GM12878 (cell line): ENCODE data around the gene MYO7A. TPM values are rescaled to one million over a fixed set of nuclear protein-coding genes. Genes with fewer than 3 reads are reported as not detected.

Source experiments
- ATAC-seq: fragments of 200-7000 bp; cut with Tn5 transposase; 3 replicates; pipeline ENCODE4 v1.9.1; 2020; ENCODE audit warnings: mild to moderate bottlenecking, moderate library complexity
- BruUV-seq: library from RNA; stranded (reverse); fragments of 400-500 nt; replicated peaks from 2 replicates; lab custom pipeline; 2021; lab: Mats Ljungman, UMichigan
- CTCF ChIA-PET: fragments of 300-600 bp; sonication (Branson Sonifier 250); formaldehyde crosslinking; extraction: SDS; loops from one replicate; lab custom pipeline; 2021; ENCODE audit warnings: inconsistent platforms; lab: Yijun Ruan, JAX
- POLR2A ChIA-PET: fragments of 350-600 bp; formaldehyde crosslinking; extraction: SDS; loops from one replicate; lab custom pipeline; 2021; ENCODE audit warnings: inconsistent platforms; lab: Charles Lee
- RAD21 ChIA-PET: fragments of 300-600 bp; sonication (Branson Sonifier 250); formaldehyde crosslinking; loops from one replicate; lab custom pipeline; 2023; ENCODE audit warnings: antibody characterized with exemption; ENCODE audit not compliant: unreplicated experiment; lab: Charles Lee
- SMC1A ChIA-PET: fragments of 300-600 bp; sonication (Branson Sonifier 250); formaldehyde crosslinking; loops from one replicate; lab custom pipeline; 2023; ENCODE audit not compliant: unreplicated experiment, uncharacterized antibody; lab: Charles Lee
- DNase-seq: peaks from one replicate; pipeline ENCODE4 v3.0.0-alpha.2; 2011; ENCODE audit warnings: low read depth, low spot score
- FAIRE-seq: peaks from 3 replicates; lab custom pipeline; 2011; peaks lifted over from hg19 to GRCh38; lab: Jason Lieb, UNC
- H2AFZ ChIP-seq: 2 replicates; pipeline ENCODE4 v1.6.0; 2011; ENCODE audit warnings: low read depth, low read length, control low read depth; ENCODE audit not compliant: control insufficient read depth
- H3K27ac ChIP-seq: 2 replicates; pipeline ENCODE4 v1.5.1; 2011; ENCODE audit warnings: control low read depth; ENCODE audit not compliant: control insufficient read depth, insufficient read depth
- H3K27me3 ChIP-seq, 2 experiments: replicated peaks in 1 of 2; 2 replicates each; pipeline versions ENCODE4 v1.6.0 to v1.6.1; 2011; ENCODE audit warnings: low read length in 1 of 2; ENCODE audit not compliant: control insufficient read depth in 2 of 2, insufficient read depth in 2 of 2
- H3K36me3 ChIP-seq, 2 experiments: 2 replicates each; pipeline ENCODE4 v1.5.1; 2011; ENCODE audit warnings: low read length in 1 of 2; ENCODE audit not compliant: control insufficient read depth in 2 of 2, insufficient read depth in 2 of 2
- H3K4me1 ChIP-seq: 2 replicates; pipeline ENCODE4 v1.6.1; 2011; ENCODE audit warnings: mild to moderate bottlenecking, low read length, moderate library complexity, mixed read lengths; ENCODE audit not compliant: control insufficient read depth, insufficient read depth
- H3K4me2 ChIP-seq: 2 replicates; pipeline ENCODE4 v1.6.0; 2011; ENCODE audit warnings: control low read depth; ENCODE audit not compliant: control insufficient read depth, insufficient read depth
- H3K4me3 ChIP-seq: fragments of 200-600 bp; sonication (generic); 2 replicates; pipeline ENCODE4 v1.5.1; 2016
- H3K79me2 ChIP-seq: 2 replicates; pipeline ENCODE4 v1.6.0; 2011; ENCODE audit warnings: low read length; ENCODE audit not compliant: control insufficient read depth, insufficient read depth
- H3K9ac ChIP-seq: 2 replicates; pipeline ENCODE4 v1.8.0; 2011; ENCODE audit warnings: low read length, control low read depth, mixed read lengths; ENCODE audit not compliant: control insufficient read depth, insufficient read depth
- H3K9me3 ChIP-seq: replicated peaks from 3 replicates; pipeline ENCODE4 v1.5.1; 2011; ENCODE audit warnings: mild to moderate bottlenecking, low read length; ENCODE audit not compliant: control insufficient read depth, insufficient read depth
- H4K20me1 ChIP-seq: 2 replicates; pipeline ENCODE4 v1.6.0; 2011; ENCODE audit not compliant: control insufficient read depth, insufficient read depth
- JUNB ChIP-seq: IDR thresholded peaks from 2 replicates; pipeline ENCODE4 v1.6.1; 2016; ENCODE audit warnings: antibody characterized with exemption, mild to moderate bottlenecking
- MTA3 ChIP-seq: IDR thresholded peaks from 2 replicates; pipeline ENCODE4 v1.6.1; 2012; ENCODE audit warnings: low read length, inconsistent platforms, borderline replicate concordance
- SMAD5 ChIP-seq: IDR thresholded peaks from 2 replicates; pipeline ENCODE4 v1.6.1; 2016; ENCODE audit warnings: antibody characterized with exemption, low read depth
- SUPT20H ChIP-seq: IDR thresholded peaks from 2 replicates; pipeline ENCODE4 v1.6.1; 2011; ENCODE audit warnings: low read depth, mild to moderate bottlenecking, low read length, moderate library complexity, borderline replicate concordance; ENCODE audit not compliant: control insufficient read depth
- ZBED1 ChIP-seq: IDR thresholded peaks from 2 replicates; pipeline ENCODE4 v1.6.1; 2016; ENCODE audit warnings: borderline replicate concordance
- ZNF217 ChIP-seq: fragments of 450-650 bp; IDR thresholded peaks from 2 replicates; pipeline ENCODE4 v1.6.1; 2017; ENCODE audit warnings: antibody characterized with exemption, mild to moderate bottlenecking
- ZSCAN29 ChIP-seq: fragments of 450-650 bp; IDR thresholded peaks from 2 replicates; pipeline ENCODE4 v1.6.1; 2017; ENCODE audit warnings: mild to moderate bottlenecking, moderate library complexity
- WGBS: methylation state at CpG from one replicate; pipeline ENCODE4 v1.1.6; 2016; ENCODE audit warnings: low lambda C conversion rate; ENCODE audit not compliant: insufficient replicate concordance, insufficient coverage; ENCODE audit errors: missing lambda C conversion rate; 5-methylcytosine and 5-hydroxymethylcytosine counted together
- in situ Hi-C: fragments of 300-500 bp; cut with MboI; formaldehyde crosslinking; loops from 9 replicates; pipeline ENCODE4 v1.14.3; 2018; ENCODE audit warnings: mixed read lengths
- intact Hi-C: fragments of 100-400 bp; cut with micrococcal nuclease; formaldehyde crosslinking; loops from one replicate; pipeline ENCODE4 v1.14.2; 2022; ENCODE audit not compliant: unreplicated experiment
- polyA plus RNA-seq, 11 experiments: library from polyadenylated mRNA; depleted of rRNA in 4 of 11; unstranded in 6 of 11; stranded (reverse) in 5 of 11; fragments of >200 nt; fragmentation: Nextera tagmentation in 4 of 11; fragmentation: Illumina TruSeq in 1 of 11; extraction: Ambion mirVana in 4 of 11; extraction: Trizol in 1 of 11; gene quantifications; 1 replicate in 1 of 11; 2 replicates in 10 of 11; pipeline versions ENCODE4 v1.2.1 to v1.2.3, GENCODE V29; 2011 to 2016; ENCODE audit warnings: inconsistent platforms in 2 of 11, missing spikeins in 2 of 11, low read depth in 1 of 11
- total RNA-seq, 4 experiments: library from RNA; depleted of rRNA in 3 of 4; stranded (reverse); fragments of >200 nt in 3 of 4; fragmentation: Illumina TruSeq in 1 of 4; extraction: Trizol in 1 of 4; gene quantifications; 2 replicates each; pipeline versions ENCODE4 v1.2.1 to v1.2.3, GENCODE V29; 2013 to 2021
- TF ChIP-seq, protein P1 (sequence below): fragments of 450-650 bp; formaldehyde crosslinking; IDR thresholded peaks from 2 replicates; pipeline ENCODE4 v1.5.0; 2022; ENCODE audit warnings: mild to moderate bottlenecking, missing genetic modification characterization
- TF ChIP-seq, protein P2 (sequence below): fragments of 450-650 bp; IDR thresholded peaks from 2 replicates; pipeline ENCODE4 v1.6.1; 2017; ENCODE audit warnings: mild to moderate bottlenecking, moderate library complexity
- TF ChIP-seq, protein P3 (sequence below): fragments of 450-650 bp; IDR thresholded peaks from 2 replicates; pipeline ENCODE4 v1.6.1; 2017; ENCODE audit warnings: borderline replicate concordance

MYO7A gene
- total and polyA plus RNA-seq, 10 of the 15 experiments (the other 5 are each of a cell fraction or from before 2014, with no cell fraction given), result 0.01 to 0.21 (median 0.04) TPM; not detected in 6

DNA sequence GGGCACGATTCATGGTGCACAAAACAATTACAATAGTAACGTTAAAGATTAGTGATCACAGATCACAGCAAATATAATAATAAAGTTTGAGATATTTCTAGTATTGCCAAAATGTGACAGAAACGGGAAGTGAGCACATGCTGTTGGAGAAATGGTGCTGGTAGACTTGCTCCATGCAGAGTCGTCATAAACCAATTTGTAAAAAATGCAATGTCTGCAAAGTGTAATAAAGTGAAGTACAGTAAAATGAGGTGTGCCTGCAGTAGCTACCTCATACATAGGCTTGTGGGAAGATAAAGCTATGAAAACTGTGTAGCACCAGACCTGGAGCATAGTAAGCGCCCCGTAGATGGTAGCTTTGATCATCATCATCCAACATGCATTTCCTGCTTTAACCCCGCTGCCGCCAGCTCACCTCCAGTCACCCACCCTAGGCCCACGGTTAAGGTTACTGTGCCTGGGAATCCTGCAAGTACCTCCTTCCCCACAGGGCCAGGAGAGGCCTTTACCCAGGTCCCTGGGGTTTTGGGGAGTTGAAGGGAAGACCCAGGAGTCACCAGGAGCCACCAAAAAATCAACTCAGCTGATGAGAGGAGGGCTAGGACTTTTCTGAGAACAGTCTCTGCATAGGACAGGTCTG lies 59.2 kb downstream of the MYO7A start:
- in situ Hi-C loops, result no loop called here

More for the DNA sequence above, 59.2 kb downstream of the MYO7A start:
- H3K4me2 ChIP-seq, result no peak overlapping the region
- no peak for DNase-seq
- H3K27me3 ChIP-seq, result peaks cover 0 to 2% of the 10 kb centered on the region in 2 experiments; a peak in 2 of 4 replicates
- no peaks in the 10 kb centered on the region for H3K79me2 ChIP-seq
- ChIA-PET CTCF (interaction anchor here (0.9 to 4.3 kb wide), 16 partner anchors 9 to 389 kb away, joined by 3 to 50 read pairs (median 4); partner anchors contain the start of gene MYO7A), SMC1A (interaction anchor here (0.7 to 3.6 kb wide), 6 partner anchors 10 to 363 kb away, joined by 3 to 20 read pairs (median 4); partner anchors contain the start of gene MYO7A), POLR2A (no interaction called here), RAD21 (interaction anchor here (1.3 to 1.5 kb wide), 6 partner anchors 8 to 361 kb away, joined by 3 to 8 read pairs (median 4); partner anchors contain the start of gene MYO7A)
- BruUV-seq, result no TSS peak
- no peak for ATAC-seq
- H4K20me1 ChIP-seq, result no peaks in the 10 kb centered on the region
- H3K9ac ChIP-seq, result no peak overlapping the region
- H3K27ac ChIP-seq, result no peak overlapping the region
- WGBS, result 49% methylated on average over 9 of the region's 9 CpGs
- H3K9me3 ChIP-seq, result no peaks in the 10 kb centered on the region
- H2AFZ ChIP-seq, result no peak overlapping the region
- FAIRE-seq, result no peak
- TF ChIP-seq ZSCAN29, result no peak
- TF ChIP-seq, protein P1, sequence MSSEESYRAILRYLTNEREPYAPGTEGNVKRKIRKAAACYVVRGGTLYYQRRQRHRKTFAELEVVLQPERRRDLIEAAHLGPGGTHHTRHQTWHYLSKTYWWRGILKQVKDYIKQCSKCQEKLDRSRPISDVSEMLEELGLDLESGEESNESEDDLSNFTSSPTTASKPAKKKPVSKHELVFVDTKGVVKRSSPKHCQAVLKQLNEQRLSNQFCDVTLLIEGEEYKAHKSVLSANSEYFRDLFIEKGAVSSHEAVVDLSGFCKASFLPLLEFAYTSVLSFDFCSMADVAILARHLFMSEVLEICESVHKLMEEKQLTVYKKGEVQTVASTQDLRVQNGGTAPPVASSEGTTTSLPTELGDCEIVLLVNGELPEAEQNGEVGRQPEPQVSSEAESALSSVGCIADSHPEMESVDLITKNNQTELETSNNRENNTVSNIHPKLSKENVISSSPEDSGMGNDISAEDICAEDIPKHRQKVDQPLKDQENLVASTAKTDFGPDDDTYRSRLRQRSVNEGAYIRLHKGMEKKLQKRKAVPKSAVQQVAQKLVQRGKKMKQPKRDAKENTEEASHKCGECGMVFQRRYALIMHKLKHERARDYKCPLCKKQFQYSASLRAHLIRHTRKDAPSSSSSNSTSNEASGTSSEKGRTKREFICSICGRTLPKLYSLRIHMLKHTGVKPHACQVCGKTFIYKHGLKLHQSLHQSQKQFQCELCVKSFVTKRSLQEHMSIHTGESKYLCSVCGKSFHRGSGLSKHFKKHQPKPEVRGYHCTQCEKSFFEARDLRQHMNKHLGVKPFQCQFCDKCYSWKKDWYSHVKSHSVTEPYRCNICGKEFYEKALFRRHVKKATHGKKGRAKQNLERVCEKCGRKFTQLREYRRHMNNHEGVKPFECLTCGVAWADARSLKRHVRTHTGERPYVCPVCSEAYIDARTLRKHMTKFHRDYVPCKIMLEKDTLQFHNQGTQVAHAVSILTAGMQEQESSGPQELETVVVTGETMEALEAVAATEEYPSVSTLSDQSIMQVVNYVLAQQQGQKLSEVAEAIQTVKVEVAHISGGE, result no peak
- TF ChIP-seq ZNF217, result no peak
- TF ChIP-seq, protein P2, sequence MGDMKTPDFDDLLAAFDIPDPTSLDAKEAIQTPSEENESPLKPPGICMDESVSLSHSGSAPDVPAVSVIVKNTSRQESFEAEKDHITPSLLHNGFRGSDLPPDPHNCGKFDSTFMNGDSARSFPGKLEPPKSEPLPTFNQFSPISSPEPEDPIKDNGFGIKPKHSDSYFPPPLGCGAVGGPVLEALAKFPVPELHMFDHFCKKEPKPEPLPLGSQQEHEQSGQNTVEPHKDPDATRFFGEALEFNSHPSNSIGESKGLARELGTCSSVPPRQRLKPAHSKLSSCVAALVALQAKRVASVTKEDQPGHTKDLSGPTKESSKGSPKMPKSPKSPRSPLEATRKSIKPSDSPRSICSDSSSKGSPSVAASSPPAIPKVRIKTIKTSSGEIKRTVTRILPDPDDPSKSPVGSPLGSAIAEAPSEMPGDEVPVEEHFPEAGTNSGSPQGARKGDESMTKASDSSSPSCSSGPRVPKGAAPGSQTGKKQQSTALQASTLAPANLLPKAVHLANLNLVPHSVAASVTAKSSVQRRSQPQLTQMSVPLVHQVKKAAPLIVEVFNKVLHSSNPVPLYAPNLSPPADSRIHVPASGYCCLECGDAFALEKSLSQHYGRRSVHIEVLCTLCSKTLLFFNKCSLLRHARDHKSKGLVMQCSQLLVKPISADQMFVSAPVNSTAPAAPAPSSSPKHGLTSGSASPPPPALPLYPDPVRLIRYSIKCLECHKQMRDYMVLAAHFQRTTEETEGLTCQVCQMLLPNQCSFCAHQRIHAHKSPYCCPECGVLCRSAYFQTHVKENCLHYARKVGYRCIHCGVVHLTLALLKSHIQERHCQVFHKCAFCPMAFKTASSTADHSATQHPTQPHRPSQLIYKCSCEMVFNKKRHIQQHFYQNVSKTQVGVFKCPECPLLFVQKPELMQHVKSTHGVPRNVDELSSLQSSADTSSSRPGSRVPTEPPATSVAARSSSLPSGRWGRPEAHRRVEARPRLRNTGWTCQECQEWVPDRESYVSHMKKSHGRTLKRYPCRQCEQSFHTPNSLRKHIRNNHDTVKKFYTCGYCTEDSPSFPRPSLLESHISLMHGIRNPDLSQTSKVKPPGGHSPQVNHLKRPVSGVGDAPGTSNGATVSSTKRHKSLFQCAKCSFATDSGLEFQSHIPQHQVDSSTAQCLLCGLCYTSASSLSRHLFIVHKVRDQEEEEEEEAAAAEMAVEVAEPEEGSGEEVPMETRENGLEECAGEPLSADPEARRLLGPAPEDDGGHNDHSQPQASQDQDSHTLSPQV, result no peak
- TF ChIP-seq SUPT20H, result no peak
- no peak for TF ChIP-seq ZBED1
- no peak for TF ChIP-seq SMAD5
- no peak for TF ChIP-seq JUNB
- TF ChIP-seq, protein P3, sequence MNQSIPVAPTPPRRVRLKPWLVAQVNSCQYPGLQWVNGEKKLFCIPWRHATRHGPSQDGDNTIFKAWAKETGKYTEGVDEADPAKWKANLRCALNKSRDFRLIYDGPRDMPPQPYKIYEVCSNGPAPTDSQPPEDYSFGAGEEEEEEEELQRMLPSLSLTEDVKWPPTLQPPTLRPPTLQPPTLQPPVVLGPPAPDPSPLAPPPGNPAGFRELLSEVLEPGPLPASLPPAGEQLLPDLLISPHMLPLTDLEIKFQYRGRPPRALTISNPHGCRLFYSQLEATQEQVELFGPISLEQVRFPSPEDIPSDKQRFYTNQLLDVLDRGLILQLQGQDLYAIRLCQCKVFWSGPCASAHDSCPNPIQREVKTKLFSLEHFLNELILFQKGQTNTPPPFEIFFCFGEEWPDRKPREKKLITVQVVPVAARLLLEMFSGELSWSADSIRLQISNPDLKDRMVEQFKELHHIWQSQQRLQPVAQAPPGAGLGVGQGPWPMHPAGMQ, result no peak
- no peak for TF ChIP-seq MTA3
- no peaks in the 10 kb centered on the region for H3K4me1 ChIP-seq
- no peaks in the 10 kb centered on the region for H3K36me3 ChIP-seq
- intact Hi-C loops, result loop anchor here (5.0 kb wide), 1 partner anchor 140 kb away; no protein-coding TSS in a partner anchor
- no peak overlapping the region for H3K4me3 ChIP-seq
